ENCODE measurements around the gene FAM72A. TPM values are rescaled to one million over a fixed set of nuclear protein-coding genes. Genes with fewer than 3 reads are reported as not detected.
A peak's percentile ranks its signal among the peaks of the same experiment; 100 is the strongest.
"Not testable (repeated sequence)": the region's sequence is repeated elsewhere in the genome, so short reads cannot be mapped to it uniquely, and the experiment has no call there.

Gene FAM72A
- total RNA-seq, 1 experiment from 2014 or later = 7.2 TPM

DNA sequence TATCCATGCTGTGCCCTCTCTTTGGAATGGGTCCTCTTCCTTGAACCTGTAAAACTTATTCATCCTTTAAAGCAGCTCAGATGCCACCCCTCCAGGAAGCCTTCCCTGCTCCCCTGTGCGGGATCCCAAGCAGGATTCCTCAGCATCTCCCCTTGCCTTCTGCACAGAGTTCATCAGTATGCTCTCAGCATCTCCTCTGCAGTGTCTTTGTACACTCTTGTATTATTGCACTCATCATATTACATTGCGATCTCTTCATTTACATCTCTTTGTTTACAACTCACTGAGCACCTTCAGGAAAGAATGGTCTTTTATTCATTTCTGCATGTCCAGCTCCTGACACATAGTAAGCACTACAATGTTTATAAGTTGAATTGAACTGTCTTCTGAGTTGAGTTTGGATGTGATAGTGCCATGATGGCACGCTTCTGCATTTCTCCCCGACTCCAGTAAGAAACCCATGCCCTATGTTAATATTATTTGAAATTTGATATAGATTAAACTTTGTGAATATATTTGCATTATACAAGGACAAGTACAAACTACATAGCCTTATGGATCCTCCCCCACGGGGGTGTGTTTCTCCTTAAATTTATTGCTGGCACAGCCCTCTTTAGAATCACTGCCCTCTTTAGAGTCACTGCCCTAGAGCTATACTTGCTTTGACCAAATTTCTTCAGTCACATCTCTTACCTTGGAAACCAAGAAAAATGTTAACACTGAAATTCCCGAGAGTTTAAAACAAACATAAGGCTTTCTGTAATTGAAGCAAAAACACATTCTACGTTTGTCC lies 13.2 kb upstream of the FAM72A start:
- not testable (repeated sequence) for DNase-seq (ENCODE audit: low spot score)

DNA sequence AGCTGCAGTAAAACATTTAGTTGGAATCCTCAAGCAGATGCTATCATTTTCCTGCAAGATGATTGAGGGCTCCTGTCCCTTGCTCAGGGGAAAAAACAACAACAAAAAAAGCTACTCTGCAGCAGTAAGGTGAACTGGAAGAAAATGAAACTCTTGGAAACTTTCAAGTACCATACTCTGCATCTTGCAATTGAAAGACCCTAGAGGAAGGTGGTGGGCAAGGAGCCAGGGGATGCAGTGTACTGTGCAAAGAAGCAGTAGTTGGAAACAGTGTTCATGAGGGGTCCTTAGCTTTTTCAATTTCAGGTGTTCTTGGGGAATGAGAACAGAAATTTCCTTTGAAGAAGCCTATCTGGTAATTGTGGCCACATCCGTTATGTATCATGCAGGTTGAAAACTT lies 8.2 kb upstream of the FAM72A start:
- not testable (repeated sequence) for DNase-seq (ENCODE audit: low spot score)

GRCh38 chr1:206205569-206205968 lies 2.9 kb upstream of the FAM72A start:
- not testable (repeated sequence) for DNase-seq (ENCODE audit: low spot score)

GRCh38 chr1:206204871-206205270 lies 2.2 kb upstream of the FAM72A start:
- peak; percentile 2 for DNase-seq (ENCODE audit: low spot score)

DNA sequence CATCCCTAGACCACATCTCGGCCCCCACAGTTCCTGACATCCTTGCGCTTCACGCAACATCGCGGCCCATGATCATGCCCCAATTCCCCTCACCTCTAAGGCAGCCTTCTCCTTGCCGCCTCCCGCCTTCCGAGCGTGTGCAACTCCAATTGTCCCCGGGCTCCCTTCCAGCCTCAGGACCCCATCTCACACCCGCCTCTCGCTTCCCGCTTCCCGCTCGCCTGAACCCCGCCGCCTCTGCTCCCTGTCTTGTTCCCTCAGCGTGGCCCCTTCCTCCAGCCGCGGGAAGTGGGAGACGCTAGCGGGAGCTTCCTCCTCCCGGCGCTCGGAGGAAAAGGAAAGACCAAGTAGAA lies 1.5 kb upstream of the FAM72A start:
- not testable (repeated sequence) for DNase-seq (ENCODE audit: low spot score)

DNA sequence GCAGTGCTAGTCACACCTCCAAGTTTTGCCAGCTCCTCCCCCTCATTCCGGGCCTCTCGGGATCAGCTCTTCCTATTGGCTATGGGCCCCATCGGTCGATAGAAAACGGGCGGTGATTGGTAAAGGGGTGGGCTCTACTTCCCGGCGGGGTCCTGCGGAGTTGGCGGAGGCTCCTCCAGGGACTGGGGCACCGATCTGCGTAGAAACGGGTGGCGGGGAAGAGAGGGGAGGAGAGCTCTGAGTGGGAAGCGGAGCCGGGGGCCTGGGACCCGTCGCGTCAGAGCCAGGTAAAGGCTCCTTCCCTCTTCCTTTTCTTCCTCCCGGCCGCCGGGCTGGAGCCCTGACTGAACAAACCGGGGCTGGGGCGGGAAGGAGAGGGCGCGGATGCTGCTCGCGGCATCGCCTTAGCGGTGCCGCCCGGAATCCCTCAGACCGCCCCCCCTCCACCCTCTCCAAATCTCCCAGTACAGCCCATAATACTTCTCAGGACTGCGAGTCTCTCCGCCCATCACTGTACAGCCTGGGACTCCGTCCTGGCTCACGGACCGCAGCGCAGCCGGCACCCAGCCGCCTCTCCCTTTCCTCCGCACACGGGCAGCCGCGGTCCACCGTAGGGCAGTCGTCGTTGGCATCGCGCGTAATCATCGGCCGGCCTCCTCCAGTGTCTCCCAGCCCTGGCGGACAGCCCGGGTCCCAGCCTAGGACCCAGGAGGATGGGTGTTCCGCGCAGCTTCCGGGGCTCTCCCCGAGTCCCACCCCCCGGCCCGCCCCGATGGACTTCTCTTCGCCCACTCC lies 922 bp upstream of the FAM72A start, which contains the start of gene SRGAP2:
Gene SRGAP2 (plus strand): TSS at position 178 of the 795 bp plus-strand sequence. CDS start 2,430 bp downstream, outside the sequence.
- peak; percentile 5 for DNase-seq (ENCODE audit: low spot score)

DNA sequence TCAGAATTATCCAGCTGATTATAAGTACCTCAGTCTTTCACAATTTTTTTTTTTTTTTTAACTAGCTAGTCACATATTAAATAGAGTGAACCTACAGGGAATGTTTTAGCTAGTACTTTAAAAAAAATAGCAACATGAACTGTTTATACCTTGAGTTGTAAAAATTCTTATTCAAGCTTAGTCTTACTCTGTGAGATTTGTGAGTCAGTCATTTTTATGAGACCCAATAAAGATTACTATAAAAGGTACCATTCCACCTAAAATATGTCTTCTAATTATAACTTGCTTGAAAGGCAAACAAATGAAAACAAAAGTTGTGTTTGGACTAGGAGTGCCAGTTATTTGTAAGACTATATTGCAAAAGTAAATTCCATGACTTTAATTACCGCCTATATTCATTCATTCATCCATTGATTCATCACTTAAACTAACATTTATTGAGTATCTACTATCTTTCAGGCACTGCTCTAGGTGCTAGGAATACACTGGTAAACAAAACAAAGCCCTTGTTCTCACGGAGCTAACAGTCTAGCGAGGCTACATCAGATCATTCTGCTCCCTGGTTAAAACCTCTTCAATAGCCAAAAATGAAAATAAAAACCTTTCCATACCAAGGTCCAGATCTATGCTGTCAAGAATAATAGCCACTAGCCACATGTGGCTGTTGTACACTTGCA lies 5.8 kb downstream of the FAM72A start:
- not testable (repeated sequence) for DNase-seq (ENCODE audit: low spot score)

DNA sequence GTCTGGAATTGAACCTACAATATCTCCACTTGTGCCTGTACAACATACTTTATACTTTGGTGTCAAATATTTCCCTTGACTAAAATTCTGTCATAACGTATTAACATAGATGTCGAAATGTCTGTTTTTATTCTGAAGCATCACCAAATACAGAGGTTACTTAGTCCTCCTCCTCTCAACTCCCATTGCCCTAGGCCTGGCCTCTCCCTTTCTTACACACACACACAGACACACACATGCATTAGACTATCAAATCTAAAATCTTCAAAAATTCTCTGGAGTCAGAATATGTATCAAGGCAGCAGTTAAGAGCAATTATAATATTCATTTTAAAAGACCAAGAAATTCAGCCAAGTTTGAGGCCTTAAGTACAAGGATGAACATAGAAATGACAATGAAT lies 7.5 kb downstream of the FAM72A start:
- DNase-seq (ENCODE audit: low spot score) = not testable (repeated sequence)

DNA sequence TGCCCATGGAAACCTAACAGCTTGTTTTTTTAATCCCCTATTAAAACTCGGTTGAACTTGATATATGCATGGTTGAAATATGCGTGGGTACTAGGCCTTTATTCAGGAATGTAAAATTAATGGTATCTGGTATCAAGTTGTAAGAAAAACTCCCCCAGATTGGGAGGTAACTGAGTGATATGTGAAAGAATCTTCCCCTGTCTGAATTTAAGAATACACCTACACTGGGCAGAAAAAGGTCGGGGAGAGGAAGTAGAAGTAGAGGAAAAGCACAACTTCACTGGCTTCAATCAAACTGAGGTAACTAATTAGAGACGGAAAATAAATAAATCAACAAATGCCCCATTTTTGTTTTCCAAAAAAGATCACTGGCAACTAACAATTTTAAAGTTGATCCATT lies 15.8 kb downstream of the FAM72A start:
- not testable (repeated sequence) for DNase-seq (ENCODE audit: low spot score)

DNA sequence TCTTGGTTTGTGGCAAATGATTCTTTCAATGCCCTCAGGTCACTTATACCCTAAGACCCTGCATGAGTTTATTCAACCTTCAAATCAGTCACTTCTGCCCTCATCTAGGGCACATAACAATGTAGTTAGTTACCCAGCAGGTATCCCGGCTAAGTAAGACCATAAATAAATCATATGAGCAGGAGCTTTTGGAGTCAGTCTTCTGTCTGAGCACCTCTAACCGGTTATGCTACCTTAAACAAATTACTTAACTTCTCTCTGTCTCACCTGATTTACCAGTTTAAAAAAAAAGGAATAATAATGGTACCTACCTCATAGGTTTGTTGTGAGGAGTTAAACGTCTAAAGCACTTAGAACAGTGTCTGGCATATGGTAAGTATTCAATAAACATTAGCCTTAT lies 16.9 kb downstream of the FAM72A start:
- DNase-seq (ENCODE audit: low spot score) = not testable (repeated sequence)

GRCh38 chr1:206183788-206184187 lies 18.9 kb downstream of the FAM72A start:
- not testable (repeated sequence) for DNase-seq (ENCODE audit: low spot score)

DNA sequence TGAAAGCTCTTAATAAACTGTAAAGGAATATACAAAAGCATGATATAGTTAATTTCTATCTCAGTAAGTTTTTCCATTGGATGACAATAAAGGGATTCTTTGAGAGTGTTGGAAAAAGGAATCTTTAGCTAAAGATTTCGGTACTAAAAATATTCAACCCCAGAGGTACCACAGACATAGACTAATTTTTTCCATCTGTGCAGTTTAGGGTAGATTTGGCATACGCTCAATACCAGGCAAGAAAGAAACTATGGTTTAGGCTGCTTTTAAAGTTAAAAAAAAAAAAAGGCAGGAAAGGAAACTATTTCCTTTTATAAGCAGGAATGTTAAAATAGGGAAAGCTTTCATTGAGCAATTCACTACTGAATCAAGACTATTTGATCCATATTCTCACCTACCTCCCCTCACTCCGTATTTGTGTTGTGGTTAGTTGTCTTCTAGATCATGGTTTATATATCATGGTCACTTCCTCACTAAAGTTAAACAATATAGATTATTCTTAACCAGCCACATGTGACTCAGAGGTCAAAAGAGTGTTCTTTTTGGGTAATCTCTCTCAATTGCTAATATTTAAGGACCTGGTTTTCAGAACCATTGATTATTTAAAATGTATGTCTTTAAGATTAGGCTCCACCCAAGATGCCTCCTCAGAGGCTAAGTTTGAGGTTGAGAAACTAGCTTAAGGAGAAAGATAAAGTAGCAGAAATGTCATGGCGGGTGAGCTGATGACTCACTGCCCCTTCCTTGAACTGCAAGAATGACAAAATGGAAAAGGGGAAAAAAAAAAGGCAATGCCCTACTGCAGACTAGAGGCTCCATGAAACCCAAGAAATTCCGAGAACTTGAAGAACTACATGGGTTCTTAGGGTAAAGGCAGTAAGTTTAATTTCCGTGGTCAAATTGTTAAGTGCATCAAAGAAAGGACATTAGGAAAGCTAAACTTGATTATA lies 20.0 kb downstream of the FAM72A start:
- peak; percentile 19 for DNase-seq (ENCODE audit: low spot score)

- not testable (repeated sequence) for DNase-seq (ENCODE audit: low spot score)
Measured at GRCh38 chr1:206179666-206180065, 23.0 kb downstream of the FAM72A start.

DNA sequence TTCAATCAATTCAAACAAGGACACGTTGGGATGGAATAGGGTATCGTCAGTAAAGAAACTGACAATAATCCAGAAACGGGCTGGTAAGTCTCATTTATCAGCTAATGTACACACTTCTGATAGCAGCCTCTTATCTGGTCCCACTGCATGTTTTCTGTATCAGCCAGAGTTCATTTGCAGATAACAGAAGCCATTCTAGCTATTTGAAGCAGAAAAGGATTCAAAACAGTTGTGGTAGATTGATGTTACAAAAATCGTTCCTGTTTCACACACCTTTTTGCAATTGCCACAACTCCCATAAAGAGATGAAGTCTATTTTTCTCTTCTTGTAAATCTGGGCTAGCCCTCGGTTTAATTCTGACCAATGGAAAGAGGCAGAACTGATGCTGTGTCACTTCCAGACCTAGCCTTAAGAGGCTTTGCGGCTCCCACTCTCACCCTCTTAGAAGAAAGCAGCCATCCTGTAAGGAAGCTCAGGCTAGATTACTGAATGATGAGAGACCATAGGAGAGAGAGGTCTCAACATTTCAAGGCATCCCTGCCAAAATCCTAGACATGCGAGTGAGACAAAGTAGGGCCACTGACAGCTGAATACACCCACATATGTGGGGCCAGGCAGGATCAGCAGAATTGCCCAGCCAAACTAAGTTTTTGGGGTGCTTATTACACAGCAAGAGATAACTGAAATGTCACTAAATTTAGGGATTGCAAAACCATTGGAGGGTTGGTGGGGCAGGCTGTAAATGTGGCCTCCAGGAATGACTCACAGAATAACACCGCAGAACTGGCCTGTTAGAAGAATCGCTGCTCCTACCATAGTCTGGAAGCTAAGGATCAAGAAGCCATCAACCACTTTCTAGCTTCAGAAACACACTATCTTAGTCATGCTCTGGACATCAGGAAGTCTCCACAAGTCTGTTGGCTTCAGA lies 24.3 kb downstream of the FAM72A start:
- peak; percentile 31 for DNase-seq (ENCODE audit: low spot score)

DNA sequence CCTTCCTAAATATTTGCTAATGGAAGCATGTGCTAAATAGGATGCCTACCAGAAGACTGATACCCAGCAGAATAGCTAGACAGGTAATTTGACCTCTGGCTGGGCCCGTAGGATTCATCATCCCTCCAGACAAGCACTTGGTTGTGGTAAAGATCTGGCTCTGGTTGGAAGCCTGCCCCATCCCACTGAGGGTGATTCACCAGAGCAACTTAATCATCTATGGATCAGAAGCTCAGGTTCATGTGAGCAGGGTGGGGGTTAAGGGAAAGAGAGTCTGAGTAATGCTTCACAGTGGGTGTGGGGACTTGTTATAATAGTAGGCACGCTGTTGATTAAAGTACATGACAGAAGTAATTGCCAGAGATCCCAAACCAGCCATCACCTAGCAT lies 26.5 kb downstream of the FAM72A start:
- DNase-seq (ENCODE audit: low spot score) = not testable (repeated sequence)

- peak; percentile 10 for DNase-seq (ENCODE audit: low spot score)
Measured at GRCh38 chr1:206175459-206176113, 27.1 kb downstream of the FAM72A start.

DNA sequence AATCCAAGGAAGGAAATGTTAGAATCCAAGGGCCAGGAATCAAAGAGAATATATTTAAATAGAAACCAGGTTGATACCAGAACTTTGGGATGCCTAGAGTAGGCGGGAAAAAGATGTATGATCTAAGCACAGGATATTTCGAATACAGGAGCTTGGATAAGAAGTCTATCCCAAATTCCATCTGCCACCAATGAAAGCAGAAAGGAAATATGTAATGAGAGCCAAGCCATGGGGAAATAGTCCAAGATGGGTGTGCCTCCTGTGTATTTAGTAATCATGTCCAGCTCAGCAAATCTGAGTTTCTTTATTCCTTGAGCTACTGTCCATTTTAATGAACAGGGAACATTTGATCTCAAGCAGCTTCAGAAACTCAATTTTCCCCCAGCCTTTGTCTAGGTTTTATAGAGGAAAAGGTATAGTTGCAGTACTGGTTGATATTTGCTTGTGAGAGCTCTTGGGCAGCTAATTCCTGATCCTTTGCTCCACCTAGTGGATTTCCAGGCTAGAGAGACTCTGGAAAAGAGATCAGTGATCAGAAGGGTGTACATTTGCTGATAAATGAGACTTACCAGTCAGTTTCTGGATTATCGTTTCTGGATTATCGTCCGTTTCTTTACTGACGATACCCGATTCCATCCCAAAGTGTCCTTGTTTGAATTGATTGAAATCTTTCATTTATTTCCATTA lies 28.3 kb downstream of the FAM72A start:
- peak; percentile 3 for DNase-seq (ENCODE audit: low spot score)

GRCh38 chr1:206173110-206173719 lies 29.4 kb downstream of the FAM72A start:
- DNase-seq (ENCODE audit: low spot score) = not testable (repeated sequence)
